ENCODE measurements around the gene MACROH2A1.

Gene MACROH2A1

GRCh38 chr5:135349451-135349850 lies 49.6 kb downstream of the MACROH2A1 start:
- TF ChIP-seq NFIC (IDR thresholded peaks at IDR 0.05) (no peak), TAF1 (IDR thresholded peaks at IDR 0.05; ENCODE audit: low read depth) (no peak), YY1 (IDR thresholded peaks at IDR 0.05; ENCODE audit: low read depth) (no peak), USF1 (IDR thresholded peaks at IDR 0.05) (no peak), EP300 (IDR thresholded peaks at IDR 0.05; ENCODE audit: borderline replicate concordance) (no peak), ZBTB7A (IDR thresholded peaks at IDR 0.05; ENCODE audit: low read depth) (no peak), REST (IDR thresholded peaks at IDR 0.05; ENCODE audit: low read depth) (no peak), RAD21 (IDR thresholded peaks at IDR 0.05; ENCODE audit: low read depth) (no peak), CREB1 (IDR thresholded peaks at IDR 0.05; ENCODE audit: low read depth) (no peak), CEBPB (IDR thresholded peaks at IDR 0.05) (no peak), EGR1 (IDR thresholded peaks at IDR 0.05) (no peak)

GRCh38 chr5:135348918-135349317 lies 50.1 kb downstream of the MACROH2A1 start:
- TF ChIP-seq NFIC (IDR thresholded peaks at IDR 0.05) (no peak), MAX (IDR thresholded peaks at IDR 0.05) (no peak), RAD21 (IDR thresholded peaks at IDR 0.05; ENCODE audit: low read depth) (no peak), TAF1 (IDR thresholded peaks at IDR 0.05; ENCODE audit: low read depth) (no peak), TEAD4 (IDR thresholded peaks at IDR 0.05) (no peak), YY1 (IDR thresholded peaks at IDR 0.05; ENCODE audit: low read depth) (no peak), TCF12 (IDR thresholded peaks at IDR 0.05; ENCODE audit: low read depth) (no peak), CREB1 (IDR thresholded peaks at IDR 0.05; ENCODE audit: low read depth) (no peak), EP300 (IDR thresholded peaks at IDR 0.05; ENCODE audit: borderline replicate concordance) (no peak), REST (IDR thresholded peaks at IDR 0.05; ENCODE audit: low read depth) (no peak), EGR1 (IDR thresholded peaks at IDR 0.05) (no peak), FOXM1 (IDR thresholded peaks at IDR 0.05; ENCODE audit: borderline replicate concordance, low read depth) (no peak), CEBPB (IDR thresholded peaks at IDR 0.05) (no peak), USF1 (IDR thresholded peaks at IDR 0.05) (no peak), ZBTB7A (IDR thresholded peaks at IDR 0.05; ENCODE audit: low read depth) (no peak)

GRCh38 chr5:135347392-135347791 lies 51.6 kb downstream of the MACROH2A1 start:
- TF ChIP-seq ZBTB7A (IDR thresholded peaks at IDR 0.05; ENCODE audit: low read depth) (no peak), TEAD4 (IDR thresholded peaks at IDR 0.05) (no peak), REST (IDR thresholded peaks at IDR 0.05; ENCODE audit: low read depth) (no peak), TAF1 (IDR thresholded peaks at IDR 0.05; ENCODE audit: low read depth) (no peak), EP300 (IDR thresholded peaks at IDR 0.05; ENCODE audit: borderline replicate concordance) (no peak), RAD21 (IDR thresholded peaks at IDR 0.05; ENCODE audit: low read depth) (no peak), YY1 (IDR thresholded peaks at IDR 0.05; ENCODE audit: low read depth) (no peak)

GRCh38 chr5:135345956-135346731 lies 52.9 kb downstream of the MACROH2A1 start:
- TF ChIP-seq EGR1 (IDR thresholded peaks at IDR 0.05), result no peak
- TF ChIP-seq FOXM1 (IDR thresholded peaks at IDR 0.05; ENCODE audit: borderline replicate concordance, low read depth), result no peak
- TF ChIP-seq RAD21 (IDR thresholded peaks at IDR 0.05; ENCODE audit: low read depth), result no peak
- no peak for TF ChIP-seq CREB1 (IDR thresholded peaks at IDR 0.05; ENCODE audit: low read depth)
- no peak for TF ChIP-seq USF1 (IDR thresholded peaks at IDR 0.05)
- no peak for TF ChIP-seq REST (IDR thresholded peaks at IDR 0.05; ENCODE audit: low read depth)
- no peak for TF ChIP-seq EP300 (IDR thresholded peaks at IDR 0.05; ENCODE audit: borderline replicate concordance)
- TF ChIP-seq ZBTB7A (IDR thresholded peaks at IDR 0.05; ENCODE audit: low read depth), result no peak
- no peak for TF ChIP-seq TCF12 (IDR thresholded peaks at IDR 0.05; ENCODE audit: low read depth)
- TF ChIP-seq TEAD4 (IDR thresholded peaks at IDR 0.05), result no peak
- no peak for TF ChIP-seq NFIC (IDR thresholded peaks at IDR 0.05)
- no peak for TF ChIP-seq CEBPB (IDR thresholded peaks at IDR 0.05)
- TF ChIP-seq YY1 (IDR thresholded peaks at IDR 0.05; ENCODE audit: low read depth), result no peak
- TF ChIP-seq MAX (IDR thresholded peaks at IDR 0.05), result no peak
- TF ChIP-seq TAF1 (IDR thresholded peaks at IDR 0.05; ENCODE audit: low read depth), result no peak

Measured in Ishikawa (cell line).